Breast epithelium (tissue), 4 donors: ENCODE data around the gene CD209. TPM values are rescaled to one million over a fixed set of nuclear protein-coding genes. Genes with fewer than 3 reads are reported as not detected.

Experiments used
- DNase-seq, 2 donors: peaks; one replicate each; pipeline ENCODE4 v3.0.0-alpha.2; 2019; ENCODE audit warnings: low spot score in 2 of 2
- H3K27ac ChIP-seq, 2 donors: fragments of 200-600 bp; sonication (generic) in 1 of 2; one replicate each; pipeline ENCODE4 v1.5.1; 2016 to 2019; ENCODE audit warnings: mild to moderate bottlenecking in 1 of 2
- H3K27me3 ChIP-seq, 2 donors: fragments of 200-600 bp; sonication (generic) in 1 of 2; one replicate each; pipeline versions ENCODE4 v1.5.1 to v1.6.0; 2017 to 2019; ENCODE audit warnings: control low read depth in 1 of 2, mild to moderate bottlenecking in 1 of 2
- H3K36me3 ChIP-seq: fragments of 200-600 bp; one replicate; pipeline ENCODE4 v1.5.1; 2019
- H3K4me1 ChIP-seq, 2 donors: fragments of 200-600 bp; sonication (generic); one replicate each; pipeline ENCODE4 v1.5.1; 2016 to 2019; ENCODE audit warnings: control low read depth in 1 of 2
- H3K4me3 ChIP-seq, 3 donors: fragments of 200-600 bp; sonication (generic); 1 replicate in 2 of 3; 2 replicates in 1 of 3; pipeline ENCODE4 v1.5.1; 2016 to 2019; ENCODE audit warnings: mild to moderate bottlenecking in 3 of 3, moderate library complexity in 2 of 3
- H3K9me3 ChIP-seq, 2 donors: fragments of 200-600 bp; sonication (generic) in 1 of 2; one replicate each; pipeline ENCODE4 v1.5.1; 2016 to 2019; ENCODE audit warnings: control low read depth in 1 of 2
- CTCF ChIP-seq, 3 donors: fragments of 450-650 bp; IDR thresholded peaks; one replicate each; pipeline ENCODE4 v1.5.1; 2016 to 2017; ENCODE audit warnings: antibody characterized with exemption in 3 of 3, mild to moderate bottlenecking in 3 of 3, moderate library complexity in 3 of 3
- POLR2A ChIP-seq: fragments of 450-650 bp; IDR thresholded peaks from one replicate; pipeline ENCODE4 v1.6.1; 2016; ENCODE audit warnings: antibody characterized with exemption, mild to moderate bottlenecking, moderate library complexity
- POLR2AphosphoS5 ChIP-seq, 3 donors: sonication (generic); formaldehyde crosslinking; IDR thresholded peaks; one replicate each; pipeline ENCODE4 v1.6.1; 2017; ENCODE audit warnings: antibody characterized with exemption in 3 of 3
- intact Hi-C: fragments of 100-400 bp; cut with DNase I; formaldehyde crosslinking; loops from one replicate; pipeline ENCODE4 v1.15.1; 2023; ENCODE audit warnings: low total_unique reads
- total RNA-seq, 3 donors: library from RNA; depleted of rRNA; stranded (reverse); fragments of >200 nt; gene quantifications; one replicate each; pipeline ENCODE4 v1.1.0, GENCODE V29; 2016

Gene CD209
- total RNA-seq, 3 donors from 2014 or later: 2.3 to 9.8 (median 2.6) TPM

GRCh38 chr19:7739211-7739755 is 8.1 kb downstream of the CD209 start:
- Histone ChIP-seq H3K4me1 (no peaks in the 10 kb centered on the region), H3K4me3 (no peak overlapping the region), H3K27me3 (peaks cover 0 to 22% of the 10 kb centered on the region in 2 donors), H3K27ac (no peak overlapping the region), H3K9me3 (no peaks in the 10 kb centered on the region), H3K36me3 (no peaks in the 10 kb centered on the region)
- intact Hi-C loops: no loop called here
- TF ChIP-seq POLR2AphosphoS5 (IDR thresholded peaks at IDR 0.05) (no peak), CTCF (IDR thresholded peaks at IDR 0.05) (no peak), POLR2A (no peak)
- DNase-seq: no peak

GRCh38 chr19:7738023-7738422 is 9.3 kb downstream of the CD209 start:
- no peaks in the 10 kb centered on the region for H3K36me3 ChIP-seq
- no peak overlapping the region for H3K27ac ChIP-seq
- H3K4me3 ChIP-seq: no peak overlapping the region
- intact Hi-C loops: no loop called here
- H3K4me1 ChIP-seq: no peaks in the 10 kb centered on the region
- peaks cover 0 to 13% of the 10 kb centered on the region in 2 donors for H3K27me3 ChIP-seq
- H3K9me3 ChIP-seq: no peaks in the 10 kb centered on the region
- DNase-seq: no peak
- TF ChIP-seq POLR2AphosphoS5 (IDR thresholded peaks at IDR 0.05): no peak

GRCh38 chr19:7737215-7737614 is 10.1 kb downstream of the CD209 start:
- Histone ChIP-seq H3K4me1 (no peaks in the 10 kb centered on the region), H3K9me3 (no peaks in the 10 kb centered on the region), H3K36me3 (no peaks in the 10 kb centered on the region), H3K27me3 (peaks cover 0 to 13% of the 10 kb centered on the region in 2 donors), H3K27ac (no peak overlapping the region), H3K4me3 (no peak overlapping the region)
- intact Hi-C loops: no loop called here
- no peak for TF ChIP-seq POLR2A
- no peak for TF ChIP-seq CTCF (IDR thresholded peaks at IDR 0.05)
- no peak for TF ChIP-seq POLR2AphosphoS5 (IDR thresholded peaks at IDR 0.05)
- DNase-seq: no peak

- Histone ChIP-seq H3K36me3 (no peaks in the 10 kb centered on the region), H3K27ac (no peak overlapping the region), H3K4me1 (no peaks in the 10 kb centered on the region), H3K9me3 (no peaks in the 10 kb centered on the region), H3K4me3 (no peak overlapping the region), H3K27me3 (peaks cover 0 to 18% of the 10 kb centered on the region in 2 donors)
- no peak for DNase-seq
- intact Hi-C loops: no loop called here
- TF ChIP-seq POLR2A (no peak), POLR2AphosphoS5 (IDR thresholded peaks at IDR 0.05) (no peak), CTCF (IDR thresholded peaks at IDR 0.05) (no peak)
These were observed 11.2 kb downstream of the CD209 start for GRCh38 chr19:7736148-7736547.

- Histone ChIP-seq H3K4me3 (no peak overlapping the region), H3K27me3 (peaks cover 5 to 34% of the 10 kb centered on the region in 2 donors), H3K9me3 (no peaks in the 10 kb centered on the region), H3K4me1 (no peaks in the 10 kb centered on the region), H3K27ac (no peak overlapping the region), H3K36me3 (no peaks in the 10 kb centered on the region)
- intact Hi-C loops: no loop called here
- DNase-seq: no peak
- TF ChIP-seq CTCF (IDR thresholded peaks at IDR 0.05): no peak
- TF ChIP-seq POLR2A: no peak
- no peak for TF ChIP-seq POLR2AphosphoS5 (IDR thresholded peaks at IDR 0.05)
These were observed 12.8 kb downstream of the CD209 start for GRCh38 chr19:7734220-7735203.
